Endothelial cell of umbilical vein (primary cell): ENCODE measurements around the gene DMAC2L. TPM values are rescaled to one million over a fixed set of nuclear protein-coding genes. Genes with fewer than 3 reads are reported as not detected.

ENCODE experiments used
- BruUV-seq: library from RNA; stranded (reverse); fragments of 400-500 nt; replicated peaks from 2 replicates; lab custom pipeline; 2021; lab: Mats Ljungman, UMichigan
- CTCF ChIA-PET: fragments of 300-600, 350-600 bp; sonication (Branson Sonifier 250); formaldehyde crosslinking; loops from one replicate; lab custom pipeline; 2021; ENCODE audit warnings: antibody characterized with exemption, inconsistent platforms; lab: Charles Lee
- POLR2A ChIA-PET: fragments of 300-600, 350-600 bp; sonication (Branson Sonifier 250); formaldehyde crosslinking; loops from one replicate; lab custom pipeline; 2021; ENCODE audit warnings: antibody characterized with exemption, inconsistent platforms; lab: Charles Lee
- DNase-seq: peaks from one replicate; pipeline ENCODE4 v3.0.0-alpha.2; 2011; ENCODE audit warnings: low read depth, low spot score
- FAIRE-seq: peaks from 2 replicates; lab custom pipeline; 2011; peaks lifted over from hg19 to GRCh38; lab: Jason Lieb, UNC
- H2AFZ ChIP-seq: 2 replicates; pipeline ENCODE4 v1.6.0; 2012; ENCODE audit warnings: low read depth, low read length, control low read depth, inconsistent platforms
- H3K27ac ChIP-seq: 2 replicates; pipeline ENCODE4 v1.5.1; 2011; ENCODE audit warnings: low read depth, mild to moderate bottlenecking, control low read depth, low read length, moderate library complexity; ENCODE audit not compliant: insufficient read depth
- H3K27me3 ChIP-seq, 2 experiments: 2 replicates each; pipeline versions ENCODE4 v1.6.0 to v1.6.1; 2011; ENCODE audit warnings: low read length in 2 of 2, mixed read lengths in 1 of 2; ENCODE audit not compliant: control insufficient read depth in 2 of 2, insufficient read depth in 2 of 2
- H3K36me3 ChIP-seq, 2 experiments: 2 replicates in 1 of 2; 3 replicates in 1 of 2; pipeline ENCODE4 v1.5.1; 2011; ENCODE audit warnings: low read length in 2 of 2, mild to moderate bottlenecking in 1 of 2, moderate library complexity in 1 of 2; ENCODE audit not compliant: control insufficient read depth in 2 of 2, insufficient read depth in 2 of 2; ENCODE audit errors: extremely low read depth in 1 of 2
- H3K4me1 ChIP-seq: 3 replicates; pipeline ENCODE4 v1.5.1; 2011; ENCODE audit warnings: mild to moderate bottlenecking, low read length; ENCODE audit not compliant: control insufficient read depth, insufficient read depth; ENCODE audit errors: extremely low read depth
- H3K4me2 ChIP-seq: 2 replicates; pipeline ENCODE4 v1.6.1; 2011; ENCODE audit warnings: low read length, control low read depth, mixed read lengths; ENCODE audit not compliant: insufficient read depth
- H3K4me3 ChIP-seq, 3 experiments: fragments of 200-600 bp in 1 of 3; sonication (generic), shearing (Covaris generic) in 1 of 3; replicated peaks in 1 of 3; 2 replicates each; pipeline ENCODE4 v1.5.1; 2011 to 2016; ENCODE audit warnings: control low read depth in 3 of 3, low read length in 3 of 3, mild to moderate bottlenecking in 2 of 3, inconsistent platforms in 1 of 3, low read depth in 1 of 3, moderate library complexity in 1 of 3; ENCODE audit not compliant: insufficient read depth in 1 of 3
- H3K79me2 ChIP-seq: 2 replicates; pipeline ENCODE4 v1.6.0; 2012; ENCODE audit warnings: low read length, inconsistent platforms; ENCODE audit not compliant: control insufficient read depth, insufficient read depth
- H3K9ac ChIP-seq: replicated peaks from 2 replicates; pipeline ENCODE3; 2011; ENCODE audit warnings: low read length, control low read depth; ENCODE audit not compliant: insufficient read depth; ENCODE audit errors: extremely low read depth
- H3K9me1 ChIP-seq: replicated peaks from 3 replicates; pipeline ENCODE4 v1.6.0; 2011; ENCODE audit warnings: mild to moderate bottlenecking, low read length; ENCODE audit not compliant: control insufficient read depth, insufficient read depth; ENCODE audit errors: extremely low read depth
- H3K9me3 ChIP-seq: replicated peaks from 2 replicates; pipeline ENCODE4 v1.5.1; 2012; ENCODE audit warnings: low read length, inconsistent platforms; ENCODE audit not compliant: control insufficient read depth, insufficient read depth
- H4K20me1 ChIP-seq: replicated peaks from 2 replicates; pipeline ENCODE3; 2011; ENCODE audit warnings: mild to moderate bottlenecking, low read length; ENCODE audit not compliant: control insufficient read depth, insufficient read depth; ENCODE audit errors: extremely low read depth
- EZH2 ChIP-seq: IDR thresholded peaks from 2 replicates; pipeline ENCODE4 v1.6.1; 2012; ENCODE audit warnings: borderline replicate concordance, low read depth, mild to moderate bottlenecking, moderate library complexity, low read length, inconsistent platforms; ENCODE audit not compliant: severe bottlenecking
- FOS ChIP-seq: IDR thresholded peaks from 2 replicates; pipeline ENCODE4 v1.6.1; 2011; ENCODE audit warnings: mild to moderate bottlenecking, low read length, moderate library complexity, borderline replicate concordance; ENCODE audit not compliant: insufficient read depth
- GATA2 ChIP-seq: IDR thresholded peaks from 2 replicates; pipeline ENCODE4 v1.7.0; 2011; ENCODE audit warnings: low read depth, mild to moderate bottlenecking, moderate library complexity, mixed read lengths, low read length; ENCODE audit not compliant: insufficient read length, insufficient read depth
- JUN ChIP-seq: IDR thresholded peaks from 2 replicates; pipeline ENCODE4 v1.6.1; 2011; ENCODE audit warnings: borderline replicate concordance, low read depth; ENCODE audit not compliant: insufficient read length, insufficient read depth
- MYC ChIP-seq: IDR thresholded peaks from one replicate; pipeline ENCODE4 v1.6.1; 2011; ENCODE audit warnings: mild to moderate bottlenecking, low read depth, low read length
- POLR2A ChIP-seq: IDR thresholded peaks from 2 replicates; pipeline ENCODE4 v1.6.1; 2012; ENCODE audit warnings: low read depth, mild to moderate bottlenecking, control low read depth, low read length
- POLR2AphosphoS5 ChIP-seq: IDR thresholded peaks from 2 replicates; pipeline ENCODE4 v1.6.1; 2012; ENCODE audit warnings: low read depth, mild to moderate bottlenecking, control low read depth, low read length, moderate library complexity; ENCODE audit not compliant: insufficient read depth
- dilution Hi-C: fragments of 300-500 bp; cut with MboI; formaldehyde crosslinking; loops from one replicate; pipeline ENCODE4 v1.15.0; 2019; ENCODE audit warnings: low sequenced_read_pairs; ENCODE audit not compliant: extremely low pct_ligation_motif_present
- intact Hi-C: fragments of 100-400 bp; cut with micrococcal nuclease; formaldehyde crosslinking; loops from one replicate; pipeline ENCODE4 v1.10.0; 2022
- polyA plus RNA-seq, 4 experiments: library from polyadenylated mRNA; depleted of rRNA in 3 of 4; stranded (reverse) in 3 of 4; unstranded in 1 of 4; fragments of >200 nt; gene quantifications; 2 replicates each; pipeline versions ENCODE4 v1.2.1 to v1.2.3, GENCODE V29; 2011 to 2012; ENCODE audit warnings: missing spikeins in 1 of 4
- total RNA-seq: library from RNA; stranded (reverse); gene quantifications from 2 replicates; pipeline ENCODE4 v1.2.3, GENCODE V29; 2021
- TF ChIP-seq, protein P1 (sequence below): IDR thresholded peaks from 2 replicates; pipeline ENCODE4 v1.6.1; 2011; ENCODE audit not compliant: insufficient read depth, insufficient read length
- TF ChIP-seq, protein P2 (sequence below), 2 donors: IDR thresholded peaks; 1 replicate in 1 of 2; 2 replicates in 1 of 2; pipeline ENCODE4 v1.5.1; 2011; ENCODE audit warnings: low read length in 2 of 2, mild to moderate bottlenecking in 2 of 2, moderate library complexity in 2 of 2, control low read depth in 1 of 2, inconsistent platforms in 1 of 2, low read depth in 1 of 2; ENCODE audit not compliant: insufficient read depth in 1 of 2; ENCODE audit errors: extremely low read depth in 1 of 2

Gene DMAC2L
- total and polyA plus RNA-seq, 2 donors (not counting 3 experiments of a cell fraction or from before 2014, with no cell fraction given): 13.9 to 19.2 TPM

DNA sequence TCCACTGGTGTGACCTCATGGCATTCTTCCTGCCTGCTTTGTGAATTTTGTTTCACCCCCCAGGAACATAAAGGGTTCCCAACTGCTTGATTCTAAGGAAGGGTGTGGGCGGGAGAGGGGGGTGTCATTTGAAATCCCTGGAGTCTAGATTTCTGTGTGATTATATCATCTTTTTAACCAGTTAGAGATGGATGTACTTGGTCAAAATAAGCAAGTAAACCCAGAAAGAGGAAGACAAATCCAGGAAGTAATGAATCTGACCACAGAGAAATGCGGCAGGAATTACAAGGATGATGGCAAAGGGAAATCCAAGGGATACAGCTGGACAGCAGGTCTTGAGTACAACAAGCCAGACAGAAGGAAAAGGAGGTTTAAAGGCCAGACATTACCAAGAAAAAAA lies 38.9 kb downstream of the DMAC2L start:
- ChIA-PET POLR2A (no interaction called here), CTCF (interaction anchor here (0.7 to 2.0 kb wide), 6 partner anchors 11 to 46 kb away, joined by 3 to 6 read pairs (median 4); partner anchors contain the start of gene CDKL1)
- Histone ChIP-seq H4K20me1 (no peaks in the 10 kb centered on the region), H3K9me1 (no peaks in the 10 kb centered on the region), H3K36me3 (no peaks in the 10 kb centered on the region), H3K4me2 (no peak overlapping the region), H3K27me3 (no peaks in the 10 kb centered on the region), H3K4me1 (peaks cover 33% of the 10 kb centered on the region), H3K27ac (peak overlapping the region; percentile 24), H3K9me3 (no peaks in the 10 kb centered on the region), H3K9ac (no peak overlapping the region), H3K79me2 (no peaks in the 10 kb centered on the region), H3K4me3 (no peak overlapping the region), H2AFZ (no peak overlapping the region)
- intact Hi-C loops (no loop called here), dilution Hi-C loops (no loop called here)
- DNase-seq: peak; percentile 59
- no peak for FAIRE-seq
- TF ChIP-seq JUN: no peak
- no peak for TF ChIP-seq EZH2
- TF ChIP-seq POLR2A: no peak
- TF ChIP-seq FOS: no peak
- TF ChIP-seq, protein P1, sequence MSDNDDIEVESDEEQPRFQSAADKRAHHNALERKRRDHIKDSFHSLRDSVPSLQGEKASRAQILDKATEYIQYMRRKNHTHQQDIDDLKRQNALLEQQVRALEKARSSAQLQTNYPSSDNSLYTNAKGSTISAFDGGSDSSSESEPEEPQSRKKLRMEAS: no peak
- BruUV-seq: no TSS peak

DNA sequence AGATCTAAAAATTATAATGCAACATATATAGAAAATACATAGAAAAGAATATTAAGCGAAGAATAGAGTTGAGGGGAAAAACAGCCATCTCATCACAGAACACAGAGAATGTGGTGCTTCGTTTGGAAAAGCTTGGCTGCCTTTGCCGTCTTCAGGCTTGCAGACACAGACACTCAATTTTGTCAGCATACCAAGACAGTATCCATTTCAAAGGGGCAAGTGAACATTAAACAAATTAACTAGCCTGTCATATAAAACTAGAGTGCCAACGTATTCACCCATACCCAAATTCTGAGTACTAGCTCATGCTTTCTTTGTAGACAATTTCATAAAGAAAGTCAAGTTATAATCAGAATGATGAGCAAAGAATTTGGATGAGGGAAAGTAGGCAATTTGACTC lies 40.5 kb downstream of the DMAC2L start:
- DNase-seq (no peak), FAIRE-seq (no peak)
- Histone ChIP-seq H3K4me3 (no peak overlapping the region), H3K36me3 (no peaks in the 10 kb centered on the region), H3K4me1 (peaks cover 24% of the 10 kb centered on the region), H3K27me3 (no peaks in the 10 kb centered on the region), H3K4me2 (no peak overlapping the region), H3K9ac (no peak overlapping the region), H3K9me3 (no peaks in the 10 kb centered on the region), H3K9me1 (no peaks in the 10 kb centered on the region), H4K20me1 (no peaks in the 10 kb centered on the region), H3K79me2 (no peaks in the 10 kb centered on the region), H2AFZ (no peak overlapping the region), H3K27ac (no peak overlapping the region)
- POLR2A ChIA-PET: no interaction called here
- dilution Hi-C loops: no loop called here
- TF ChIP-seq, protein P1: no peak
- TF ChIP-seq JUN: no peak
- no peak for TF ChIP-seq MYC
- TF ChIP-seq FOS: no peak
- TF ChIP-seq GATA2: no peak
- TF ChIP-seq, protein P2, sequence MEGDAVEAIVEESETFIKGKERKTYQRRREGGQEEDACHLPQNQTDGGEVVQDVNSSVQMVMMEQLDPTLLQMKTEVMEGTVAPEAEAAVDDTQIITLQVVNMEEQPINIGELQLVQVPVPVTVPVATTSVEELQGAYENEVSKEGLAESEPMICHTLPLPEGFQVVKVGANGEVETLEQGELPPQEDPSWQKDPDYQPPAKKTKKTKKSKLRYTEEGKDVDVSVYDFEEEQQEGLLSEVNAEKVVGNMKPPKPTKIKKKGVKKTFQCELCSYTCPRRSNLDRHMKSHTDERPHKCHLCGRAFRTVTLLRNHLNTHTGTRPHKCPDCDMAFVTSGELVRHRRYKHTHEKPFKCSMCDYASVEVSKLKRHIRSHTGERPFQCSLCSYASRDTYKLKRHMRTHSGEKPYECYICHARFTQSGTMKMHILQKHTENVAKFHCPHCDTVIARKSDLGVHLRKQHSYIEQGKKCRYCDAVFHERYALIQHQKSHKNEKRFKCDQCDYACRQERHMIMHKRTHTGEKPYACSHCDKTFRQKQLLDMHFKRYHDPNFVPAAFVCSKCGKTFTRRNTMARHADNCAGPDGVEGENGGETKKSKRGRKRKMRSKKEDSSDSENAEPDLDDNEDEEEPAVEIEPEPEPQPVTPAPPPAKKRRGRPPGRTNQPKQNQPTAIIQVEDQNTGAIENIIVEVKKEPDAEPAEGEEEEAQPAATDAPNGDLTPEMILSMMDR (IDR thresholded peaks at IDR 0.05; ENCODE audit: extremely low read depth in 1 of 2, insufficient read depth in 1 of 2, low read depth in 1 of 2, low read length in 2 of 2): no peak
- TF ChIP-seq EZH2: no peak
- no peak for TF ChIP-seq POLR2AphosphoS5
- TF ChIP-seq POLR2A: no peak
- CTCF ChIA-PET: interaction anchor here (2.0 kb wide), 1 partner anchor 11 kb away, joined by 6 read pairs; no protein-coding TSS in a partner anchor
- BruUV-seq: no TSS peak
- intact Hi-C loops: no loop called here
